ENCODE measurements around the gene FAM168B. TPM values are rescaled to one million over a fixed set of nuclear protein-coding genes. Genes with fewer than 3 reads are reported as not detected.

Gene FAM168B
- total and polyA plus RNA-seq, 2 of the 13 experiments (the other 11 are each of a cell fraction or from before 2014, with no cell fraction given): 64.5 to 113 TPM

- Histone ChIP-seq H3K27ac (ENCODE audit: extremely low read length, insufficient read depth, low read length) (no peak overlapping the region), H4K20me1 (ENCODE audit: insufficient read depth, low read length) (peaks cover 32% of the 10 kb centered on the region), H3K79me2 (ENCODE audit: insufficient read depth, low read length) (peaks cover 86% of the 10 kb centered on the region), H3K4me3 (replicated peaks in 1 of 3; ENCODE audit: insufficient read depth in 1 of 3, low read depth in 2 of 3, low read length in 3 of 3) (no peak overlapping the region), H3K27me3 (ENCODE audit: control insufficient read depth in 1 of 2, insufficient read depth in 2 of 2, low read length in 2 of 2) (no peaks in the 10 kb centered on the region), H2AFZ (ENCODE audit: low read length) (no peak overlapping the region), H3K4me2 (ENCODE audit: low read depth, low read length) (no peak overlapping the region), H3K9ac (ENCODE audit: insufficient read depth, low read depth, low read length) (no peak overlapping the region), H3K4me1 (ENCODE audit: insufficient read depth, low read length) (peaks cover 17% of the 10 kb centered on the region), H3K36me3 (replicated peaks in 1 of 2; ENCODE audit: control insufficient read depth in 1 of 2, insufficient read depth in 2 of 2, low read length in 2 of 2) (peaks cover 24 to 72% of the 10 kb centered on the region in 2 experiments), H3K9me3 (ENCODE audit: low read length) (no peaks in the 10 kb centered on the region)
- no peak for ATAC-seq
- ChIA-PET POLR2A (no interaction called here), CTCF (ENCODE audit: low intra/inter-chr PET ratio, low total read pairs) (no interaction called here)
- in situ Hi-C loops (cut with HindIII; ENCODE audit: extremely low pct_ligation_motif_present, low pct_unique_long_range_greater_than_20kb) (no loop called here), intact Hi-C loops (cut with micrococcal nuclease; ENCODE audit: unreplicated experiment) (no loop called here)
- DNase-seq (ENCODE audit: low spot score): no peak
- 96% methylated on average over 11 of the region's 11 CpGs for whole genome bisulfite sequencing (ENCODE audit: low lambda C conversion rate)
- TSS peak; percentile 12 for BruUV-seq (replicated peaks)
- peak; percentile 71 for TF ChIP-seq ZNF121 (CRISPR knock-in tag; IDR thresholded peaks at IDR 0.05)
- TF ChIP-seq USF2 (IDR thresholded peaks at IDR 0.05; ENCODE audit: low read depth, low read length): no peak
- no peak for TF ChIP-seq USF2 (CRISPR knock-in tag; IDR thresholded peaks at IDR 0.05; ENCODE audit: borderline replicate concordance)
- TF ChIP-seq CEBPB (IDR thresholded peaks at IDR 0.05; ENCODE audit: borderline replicate concordance, low read depth, low read length): peak; percentile 66; the same call in 1 of the 2 replicates
- no peak for FAIRE-seq
Observed at GRCh38 chr2:131063501-131064283, 29.6 kb downstream of the FAM168B start.

- ATAC-seq: no peak
- intact Hi-C loops (cut with micrococcal nuclease; ENCODE audit: unreplicated experiment): no loop called here
- no peak overlapping the region for H3K4me2 ChIP-seq (ENCODE audit: low read depth, low read length)
- ChIA-PET POLR2A (no interaction called here), CTCF (ENCODE audit: low intra/inter-chr PET ratio, low total read pairs) (no interaction called here)
- no peaks in the 10 kb centered on the region for H3K27me3 ChIP-seq (ENCODE audit: control insufficient read depth in 1 of 2, insufficient read depth in 2 of 2, low read length in 2 of 2)
- BruUV-seq (replicated peaks): no TSS peak
- no peak for FAIRE-seq
- 99% methylated on average over 4 of the region's 4 CpGs for WGBS (ENCODE audit: low lambda C conversion rate)
- no peak overlapping the region for H3K4me3 ChIP-seq (replicated peaks in 1 of 3; ENCODE audit: insufficient read depth in 1 of 3, low read depth in 2 of 3, low read length in 3 of 3)
- no peak overlapping the region for H3K27ac ChIP-seq (ENCODE audit: extremely low read length, insufficient read depth, low read length)
- H3K4me1 ChIP-seq (ENCODE audit: insufficient read depth, low read length): no peaks in the 10 kb centered on the region
- peaks cover 31 to 82% of the 10 kb centered on the region in 2 experiments for H3K36me3 ChIP-seq (replicated peaks in 1 of 2; ENCODE audit: control insufficient read depth in 1 of 2, insufficient read depth in 2 of 2, low read length in 2 of 2)
- H3K9ac ChIP-seq (ENCODE audit: insufficient read depth, low read depth, low read length): no peak overlapping the region
- in situ Hi-C loops (cut with HindIII; ENCODE audit: extremely low pct_ligation_motif_present, low pct_unique_long_range_greater_than_20kb): no loop called here
- no peaks in the 10 kb centered on the region for H3K9me3 ChIP-seq (ENCODE audit: low read length)
- peak; percentile 55 for TF ChIP-seq MNT (IDR thresholded peaks at IDR 0.05)
- TF ChIP-seq SRF (IDR thresholded peaks at IDR 0.05; ENCODE audit: low read depth, low read length): no peak
- H2AFZ ChIP-seq (ENCODE audit: low read length): no peak overlapping the region
- H3K79me2 ChIP-seq (ENCODE audit: insufficient read depth, low read length): peaks cover 81% of the 10 kb centered on the region
- peaks cover 43% of the 10 kb centered on the region for H4K20me1 ChIP-seq (ENCODE audit: insufficient read depth, low read length)
- no peak for DNase-seq (ENCODE audit: low spot score)
Observed at GRCh38 chr2:131058920-131059319, 34.3 kb downstream of the FAM168B start.

Measured in HepG2 (cell line).